T-helper 2 cell (primary cell): ENCODE results near the gene ING2.
"Not testable (repeated sequence)": the region's sequence is repeated elsewhere in the genome, so short reads cannot be mapped to it uniquely, and the experiment has no call there.

Experiments
- DNase-seq, 5 experiments: peaks; one replicate each; pipeline versions ENCODE4 v3.0.0 to v3.0.0-alpha.2; 2012 to 2022

Gene ING2

DNA sequence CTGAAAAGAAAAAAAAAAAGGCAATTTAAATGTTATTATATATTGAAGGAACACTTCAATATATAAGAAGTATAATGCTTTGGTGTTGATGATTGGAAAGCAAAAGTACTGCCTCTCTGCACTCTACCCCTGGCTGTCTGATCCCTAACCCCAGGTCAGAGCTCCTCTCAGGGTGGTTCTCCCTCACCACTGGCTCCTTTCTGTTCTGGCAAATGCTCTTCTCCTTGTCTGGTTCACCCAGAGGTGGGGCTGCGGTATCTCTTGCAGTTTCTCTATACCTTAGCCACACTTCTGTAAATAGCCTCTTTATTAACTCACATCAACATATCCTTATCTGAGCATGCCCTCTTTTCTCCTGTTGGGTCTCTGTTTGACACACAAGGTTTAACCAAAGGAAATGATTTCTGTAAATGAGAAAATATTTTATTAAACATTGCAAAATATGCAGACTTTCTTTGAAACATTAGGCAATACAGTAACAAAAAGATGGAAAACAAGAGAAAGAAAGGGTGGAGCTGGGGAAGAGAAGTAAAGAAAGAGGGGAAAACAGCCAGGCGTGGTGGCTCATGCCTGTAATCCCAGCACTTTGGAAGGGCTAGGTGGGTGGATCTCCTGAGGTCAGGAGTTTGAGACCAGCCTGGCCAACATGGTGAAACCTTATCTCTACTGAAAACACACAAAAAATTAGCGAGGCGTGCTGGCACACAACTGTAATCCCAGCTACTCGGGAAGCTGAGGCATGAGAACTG lies 45.7 kb downstream of the ING2 start:
- no peak for DNase-seq

DNA sequence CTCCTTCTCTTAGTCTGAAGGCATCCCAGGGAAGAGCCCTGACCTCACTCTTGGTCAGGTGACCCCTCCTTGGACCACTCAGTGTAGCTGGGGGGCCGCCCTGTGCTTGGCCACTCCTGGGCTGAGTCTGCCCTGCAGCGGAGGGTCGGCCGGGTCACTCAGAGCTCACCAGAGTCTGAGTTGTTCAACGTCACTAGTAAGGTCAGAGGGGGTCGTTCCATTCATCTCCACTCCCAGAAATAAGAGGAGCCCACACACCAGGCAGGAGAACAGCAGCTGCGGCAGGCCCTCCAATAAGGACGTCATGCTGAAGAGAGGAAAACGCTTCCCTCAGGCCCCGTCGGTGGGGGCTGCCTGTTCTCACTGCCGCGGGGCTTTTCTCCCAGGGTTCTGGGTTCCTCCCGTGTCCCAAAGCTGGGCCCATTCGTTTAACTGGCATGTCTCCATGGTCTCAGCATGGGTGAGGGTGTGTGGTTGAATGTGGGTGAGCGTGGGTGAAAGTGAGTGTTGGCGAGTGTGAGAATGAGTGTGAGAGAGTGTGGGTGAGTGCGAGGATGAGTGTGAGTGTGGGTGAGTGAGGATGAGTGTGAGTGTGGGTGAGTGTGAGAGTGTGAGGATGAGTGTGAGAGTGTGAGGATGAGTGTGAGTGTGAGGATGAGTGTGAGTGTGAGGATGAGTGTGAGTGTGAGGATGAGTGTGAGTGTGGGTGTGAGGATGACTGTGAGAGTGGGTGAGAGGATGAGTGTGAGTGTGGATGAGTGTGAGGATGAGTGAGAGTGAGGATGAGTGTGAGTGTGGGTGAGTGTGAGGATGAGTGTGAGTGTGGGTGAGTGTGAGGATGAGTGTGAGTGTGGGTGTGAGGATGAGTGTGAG lies 47.7 kb downstream of the ING2 start:
- no peak for DNase-seq

GRCh38 chr4:183553147-183553478 lies 48.3 kb downstream of the ING2 start:
- DNase-seq = not testable (repeated sequence)

GRCh38 chr4:183553601-183554345 lies 48.9 kb downstream of the ING2 start:
- DNase-seq = no peak

DNA sequence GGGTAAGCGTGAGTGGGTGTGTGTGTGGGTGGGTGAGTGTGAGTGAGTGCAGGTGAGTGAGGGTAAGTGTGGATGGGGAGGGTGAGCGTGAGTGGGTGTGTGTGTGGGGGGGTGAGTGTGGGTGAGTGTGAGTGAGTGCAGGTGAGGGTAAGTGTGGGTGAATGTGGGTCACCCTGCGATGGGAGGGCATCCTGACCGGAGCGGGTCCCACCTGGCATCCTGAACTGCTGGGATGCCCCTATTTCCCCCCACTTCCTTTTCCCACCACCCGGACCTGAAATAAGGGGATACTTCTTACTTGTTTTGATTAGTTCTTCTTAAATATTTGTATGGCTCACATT lies 49.5 kb downstream of the ING2 start:
- DNase-seq = no peak

- no peak for DNase-seq
Measured at GRCh38 chr4:183554878-183555585, 50.2 kb downstream of the ING2 start.

GRCh38 chr4:183556947-183557346 lies 52.1 kb downstream of the ING2 start:
- DNase-seq = no peak

- DNase-seq = no peak
Measured at GRCh38 chr4:183557611-183558010, 52.8 kb downstream of the ING2 start.

DNA sequence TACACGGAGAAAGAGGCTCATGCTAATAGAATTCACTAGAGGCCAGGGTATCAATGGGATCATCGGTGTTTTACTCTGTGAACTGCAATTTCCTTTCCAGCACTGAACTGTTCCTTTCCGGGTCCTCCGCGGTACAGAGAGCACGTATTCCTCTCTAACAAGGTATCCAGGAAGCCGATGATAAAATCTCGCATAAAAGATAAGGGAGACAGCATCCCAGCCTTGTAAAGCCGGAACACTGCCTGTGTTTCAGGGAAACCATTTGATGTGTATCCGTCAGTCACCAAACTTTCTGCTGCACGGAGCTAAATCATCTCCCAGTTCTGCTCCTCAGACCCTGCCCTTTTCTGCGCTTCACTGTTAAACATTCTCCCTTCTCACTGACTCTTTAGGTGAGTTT lies 54.0 kb downstream of the ING2 start:
- DNase-seq = no peak

DNA sequence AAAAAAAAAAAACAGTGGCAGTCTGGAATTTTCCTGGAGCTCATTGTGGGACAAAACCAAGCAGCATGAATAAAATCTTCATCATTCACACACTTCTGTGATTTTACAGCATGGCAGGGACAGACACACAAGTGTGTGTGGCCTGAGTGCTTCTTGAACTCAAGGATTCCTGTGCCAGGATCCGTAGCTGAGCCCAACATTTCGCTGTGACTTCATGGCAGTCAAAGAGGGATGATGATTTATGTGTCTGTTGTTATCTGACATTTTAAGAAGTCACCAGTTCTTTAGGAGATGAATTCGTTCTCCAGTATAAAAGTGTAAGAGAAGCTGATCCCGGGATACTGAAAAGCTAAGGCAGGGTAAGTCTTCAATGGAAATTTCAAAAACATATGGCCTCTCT lies 57.0 kb downstream of the ING2 start:
- DNase-seq = no peak
